GM18520 (cell line): Measurements from ENCODE around the gene MYPOP.

Experiments used
- ATAC-seq: cut with Tn5 transposase; IDR thresholded peaks from one replicate; pipeline ENCODE4 v1.9.1; 2021; ENCODE audit not compliant: unreplicated experiment

MYPOP gene

DNA sequence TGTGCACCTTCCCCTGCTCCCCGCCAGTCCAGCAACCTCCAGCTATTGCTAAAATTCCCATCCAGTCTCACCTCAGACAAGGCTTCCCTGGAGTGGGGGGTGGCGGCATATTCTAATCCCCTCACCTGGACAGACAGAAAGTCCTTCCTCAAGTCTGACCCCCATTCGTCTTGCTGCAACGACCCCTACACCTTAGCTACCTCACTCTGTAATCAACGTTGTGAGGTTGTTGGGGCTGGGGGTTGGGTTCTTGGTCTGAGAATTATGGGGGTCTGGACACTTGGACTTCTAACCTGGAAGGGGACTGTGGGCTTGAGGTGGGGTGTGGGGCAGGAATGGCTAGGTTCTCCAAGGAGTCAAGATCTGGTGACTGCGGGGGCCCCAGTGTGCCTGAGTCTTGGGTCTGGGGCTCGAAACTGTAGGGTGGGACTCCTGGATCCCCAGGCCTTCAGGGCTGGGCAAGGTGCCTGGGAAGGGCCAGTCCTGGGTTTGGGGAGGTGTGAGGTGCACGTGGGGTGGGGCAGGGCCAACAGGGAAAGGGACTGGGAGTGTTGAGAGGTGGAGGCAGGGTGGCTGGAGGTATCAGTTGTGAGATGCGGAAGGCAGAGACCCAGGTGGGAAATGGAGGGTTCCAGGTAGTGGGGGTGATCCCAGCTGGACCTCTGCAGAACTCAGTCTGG lies 37.0 kb downstream of the MYPOP start:
- ATAC-seq = no peak

DNA sequence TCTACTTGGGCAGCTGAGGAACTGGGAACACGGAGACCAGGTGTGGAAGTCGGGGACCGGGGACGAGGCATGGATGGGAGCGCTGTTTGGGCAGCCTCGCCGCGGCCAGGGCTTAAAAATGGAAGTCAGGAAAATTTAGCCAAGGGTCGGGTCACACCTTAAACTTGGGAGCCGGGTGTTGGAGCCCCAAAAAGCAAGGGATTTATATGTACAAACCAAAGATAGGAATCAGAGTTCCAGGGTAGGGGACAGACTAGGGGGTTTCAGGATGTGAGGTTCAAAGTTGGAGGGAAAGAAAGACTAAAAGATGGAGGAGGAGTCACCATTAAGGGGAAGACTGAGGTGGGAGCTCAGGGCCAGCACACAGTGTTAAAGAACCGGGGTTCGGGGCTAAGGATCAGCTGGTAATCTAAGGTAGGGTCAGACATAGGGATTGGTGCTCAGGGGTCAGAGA lies 37.8 kb downstream of the MYPOP start:
- no peak for ATAC-seq

DNA sequence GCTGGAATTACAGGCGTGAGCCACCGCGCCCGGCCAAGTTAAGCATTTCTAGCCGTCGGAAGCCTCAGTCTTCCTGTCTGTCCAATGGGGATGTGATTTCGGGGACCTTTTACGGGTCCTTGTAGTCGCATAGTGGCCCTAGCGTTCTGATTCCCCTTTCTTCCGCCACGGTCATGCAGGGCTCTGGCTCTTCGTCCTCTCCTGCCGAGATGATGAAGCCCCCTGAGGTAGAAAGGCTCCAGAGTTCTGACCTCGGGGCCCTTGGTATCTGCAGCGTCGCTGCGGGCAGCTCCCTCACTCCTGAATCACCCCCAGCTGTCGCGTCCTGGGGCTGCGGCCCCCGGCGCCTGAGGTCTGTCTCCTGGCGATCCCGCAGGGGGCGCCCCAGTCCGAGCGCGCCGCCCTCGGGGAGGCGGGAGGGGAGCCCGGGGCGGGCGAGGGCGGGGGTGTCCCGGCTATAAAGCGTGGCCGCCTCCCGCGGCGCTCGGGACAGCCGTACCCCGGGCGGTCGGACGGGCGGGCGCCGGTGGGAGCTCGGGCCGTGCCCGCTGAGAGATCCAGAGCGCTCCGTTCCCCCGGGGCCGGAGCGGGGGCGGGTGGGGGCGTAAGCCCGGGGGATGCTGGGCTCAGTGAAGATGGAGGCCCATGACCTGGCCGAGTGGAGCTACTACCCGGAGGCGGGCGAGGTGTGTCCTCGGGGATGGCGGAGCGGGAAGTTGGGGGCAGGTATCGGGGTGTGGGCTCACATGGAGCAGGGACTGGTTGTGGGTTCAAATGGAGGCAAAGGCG lies 38.4 kb downstream of the MYPOP start, which contains the start of gene FOXA3:
Gene FOXA3, plus strand, starts transcription at position 487 of the 789 bp plus-strand sequence. Its CDS starts 131 bp downstream, at position 618.
- ATAC-seq = peak; percentile 35

DNA sequence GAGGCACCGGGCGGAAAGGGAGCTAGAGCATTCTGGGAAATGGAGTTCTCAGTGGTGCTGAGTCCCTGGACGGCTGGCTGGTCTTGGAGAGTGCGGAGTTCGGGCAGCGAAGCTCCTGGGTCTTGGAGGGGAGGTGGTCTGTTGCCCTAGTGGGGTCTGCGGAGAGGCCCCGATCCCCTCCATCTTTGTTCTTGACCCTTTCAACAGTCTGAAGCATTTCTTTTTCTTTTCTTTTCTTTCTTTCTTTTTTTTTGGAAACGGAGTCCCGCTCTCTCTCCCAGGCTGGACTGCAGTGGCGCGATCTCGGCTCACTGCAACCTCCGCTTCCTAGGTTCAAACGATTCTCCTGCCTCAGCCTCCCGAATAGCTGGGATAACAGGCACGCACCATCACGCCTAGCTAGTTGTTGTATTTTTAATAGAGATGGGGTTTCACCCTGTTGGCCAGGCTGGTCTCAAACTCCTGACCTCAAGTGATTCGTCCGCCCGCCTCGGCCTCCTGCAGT lies 39.0 kb downstream of the MYPOP start:
- no peak for ATAC-seq

DNA sequence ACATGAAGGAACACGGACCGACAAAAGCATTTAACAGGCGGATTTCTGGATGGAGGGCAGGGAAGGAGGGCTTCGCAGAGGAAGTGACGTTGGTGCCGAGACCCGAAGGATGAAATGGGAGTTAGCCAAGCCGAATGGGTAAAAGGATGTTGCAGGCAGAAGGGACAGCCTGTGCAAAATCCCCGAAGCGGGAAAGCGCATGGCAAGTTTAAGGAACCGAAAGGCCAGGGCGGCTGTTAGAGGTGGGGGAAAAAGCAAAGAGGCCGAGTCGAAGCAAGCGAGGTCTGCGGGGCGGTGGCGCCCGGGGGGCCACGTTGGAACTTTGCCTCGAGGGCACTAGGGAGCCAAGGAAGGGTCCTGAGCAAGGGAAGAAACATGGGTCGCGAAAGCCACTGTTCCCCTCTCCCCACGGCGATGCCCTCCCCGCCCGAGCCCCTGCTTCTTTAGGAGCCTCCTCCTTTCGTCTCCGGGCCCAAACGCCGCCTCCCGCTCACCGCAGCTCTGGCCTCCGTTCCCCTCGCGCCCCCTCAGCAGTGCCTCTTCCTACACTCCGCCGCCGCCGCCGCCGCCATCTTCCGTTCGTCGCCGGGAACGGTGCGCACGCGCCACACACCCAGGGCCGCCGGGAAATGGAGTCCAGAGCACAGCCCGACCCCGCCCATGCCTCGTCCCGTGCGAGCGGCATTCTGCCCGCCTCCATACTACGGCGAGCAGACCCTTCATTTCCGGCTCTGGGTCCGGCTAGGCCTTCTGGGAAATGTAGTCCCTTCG lies 39.7 kb downstream of the MYPOP start, which contains the start of gene SYMPK:
Gene SYMPK, minus strand, starts transcription at position 584 of the 771 bp plus-strand sequence. CDS start 8,652 bp downstream, outside the sequence.
- peak; percentile 87 for ATAC-seq

DNA sequence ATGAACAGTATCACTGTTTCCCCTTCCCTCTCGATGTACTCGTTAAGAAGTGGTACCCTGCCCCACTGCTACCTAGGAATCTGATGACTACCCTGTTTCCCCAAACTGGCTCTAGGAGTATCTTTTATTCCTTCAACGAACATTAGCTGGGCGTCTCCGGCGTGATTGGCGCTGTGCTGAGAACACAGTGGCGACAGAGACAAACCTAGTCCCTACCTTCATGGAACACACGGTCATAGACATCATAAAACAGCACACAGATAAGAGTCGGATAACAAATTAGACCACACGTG lies 40.2 kb downstream of the MYPOP start:
- ATAC-seq = no peak

DNA sequence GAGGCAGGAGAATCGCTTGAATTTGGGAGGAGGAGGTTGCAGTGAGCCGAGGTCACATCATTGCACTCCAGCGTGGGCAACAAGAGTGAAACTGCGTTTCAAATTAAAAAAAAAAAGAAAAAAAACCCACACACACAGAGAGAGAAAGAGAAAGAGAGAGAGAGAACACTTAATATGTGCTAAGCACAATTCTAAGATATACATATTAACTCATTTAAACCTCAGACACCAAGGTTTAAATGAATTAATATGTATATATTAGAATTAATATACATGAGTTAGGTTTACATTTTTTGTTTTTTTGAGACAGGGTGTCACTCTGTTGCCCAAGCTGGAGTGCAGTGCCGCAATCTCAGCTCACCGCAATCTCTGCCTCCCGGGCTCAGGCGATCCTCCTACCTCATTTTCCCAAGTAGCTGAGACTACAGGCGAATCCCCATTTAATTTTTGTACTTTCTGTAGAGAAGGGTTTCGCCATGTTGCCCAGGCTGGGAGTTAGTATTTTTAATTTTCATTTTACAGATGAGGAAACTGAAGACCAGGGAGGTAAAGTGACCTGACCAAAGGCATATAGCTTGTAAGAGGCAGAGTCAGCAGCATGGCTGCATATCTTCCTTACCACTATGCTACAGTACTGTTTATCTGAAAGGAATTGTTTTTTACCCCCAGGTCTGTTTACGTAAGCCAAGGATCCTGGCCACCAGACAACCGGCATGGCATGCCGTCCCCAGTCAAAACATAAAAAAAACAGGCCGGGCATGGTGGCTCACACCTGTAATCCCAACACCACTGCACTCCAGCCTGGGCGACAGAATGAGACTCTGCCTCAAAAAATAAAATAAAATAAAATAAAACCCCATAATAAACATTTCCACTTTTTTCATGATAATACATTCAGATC lies 41.8 kb downstream of the MYPOP start:
- no peak for ATAC-seq

DNA sequence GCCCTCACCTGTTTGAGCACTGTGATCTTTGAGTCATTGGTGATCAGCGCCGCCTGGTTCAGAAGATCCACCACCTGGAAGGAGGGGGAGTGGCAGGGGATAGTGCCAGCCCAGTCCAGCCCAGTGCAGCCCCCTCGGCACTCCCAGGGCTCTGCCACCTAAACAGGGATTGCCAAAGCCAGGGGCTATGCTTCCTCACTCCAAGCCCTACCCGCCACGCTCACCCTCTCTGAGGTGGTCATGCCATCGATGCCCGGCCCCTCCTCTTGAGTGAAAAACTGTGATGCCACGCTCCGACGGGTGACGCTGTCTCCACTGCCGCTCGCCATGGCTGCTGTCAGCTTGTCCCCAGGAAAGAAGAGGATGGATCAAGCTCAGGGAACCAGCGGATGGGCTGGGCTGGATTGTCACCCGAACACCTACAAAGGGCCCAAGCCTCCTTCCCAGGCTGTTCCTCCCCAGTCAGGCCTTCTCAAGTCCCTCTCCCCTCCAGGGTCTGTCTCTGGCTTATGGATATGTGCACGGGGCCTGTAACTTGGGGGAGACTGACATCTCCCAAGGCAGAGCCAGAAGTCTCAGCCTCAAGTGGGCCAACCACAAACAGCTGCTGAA lies 48.1 kb downstream of the MYPOP start:
- no peak for ATAC-seq

DNA sequence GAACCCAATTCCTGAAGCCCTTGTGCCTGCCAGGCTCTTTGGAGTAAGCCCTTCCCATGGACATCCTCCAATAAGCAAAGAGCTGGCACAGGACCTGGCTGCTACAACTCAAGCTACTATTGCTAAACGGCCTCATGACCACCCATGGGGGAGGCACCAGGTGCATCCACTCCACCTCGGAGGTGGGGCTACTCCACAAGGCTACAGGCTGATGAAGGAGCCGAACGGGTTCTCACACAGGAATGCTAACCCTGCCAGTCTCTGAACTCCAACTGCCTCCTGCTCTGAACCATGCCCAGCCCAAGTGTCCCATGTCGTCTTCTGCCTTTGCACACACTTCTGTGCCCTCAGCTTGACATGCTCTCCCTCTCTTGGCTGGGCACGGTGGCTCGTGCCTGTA lies 49.4 kb downstream of the MYPOP start:
- no peak for ATAC-seq

DNA sequence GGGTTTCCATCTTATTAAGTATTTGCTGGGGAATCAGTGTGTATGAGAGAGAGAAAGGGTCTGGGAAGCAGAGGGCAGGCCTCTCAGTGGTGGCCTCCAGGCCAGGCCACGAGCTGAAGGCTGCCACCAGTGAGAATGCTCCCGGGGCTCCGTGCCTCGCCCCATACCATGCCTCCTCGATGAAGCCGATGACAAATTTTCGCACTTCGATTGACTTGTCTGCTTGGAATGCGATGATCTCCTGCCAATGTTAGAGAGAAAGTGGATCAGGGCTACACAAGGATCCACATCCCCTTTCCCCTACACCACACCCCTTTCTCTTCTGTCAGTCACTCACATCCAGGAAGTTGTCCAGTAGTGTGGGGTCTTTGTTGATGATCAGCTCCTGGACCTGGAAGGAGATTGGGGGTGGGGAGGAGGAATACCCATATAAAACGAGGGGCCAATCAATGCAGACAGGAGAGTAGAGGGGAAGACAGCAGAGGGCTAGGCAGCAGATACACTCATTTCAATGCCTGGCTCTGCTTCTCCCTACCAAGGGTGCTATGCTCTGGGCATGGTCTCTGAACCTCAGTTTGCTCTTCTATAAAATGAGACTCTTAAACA lies 50.2 kb downstream of the MYPOP start:
- no peak for ATAC-seq

DNA sequence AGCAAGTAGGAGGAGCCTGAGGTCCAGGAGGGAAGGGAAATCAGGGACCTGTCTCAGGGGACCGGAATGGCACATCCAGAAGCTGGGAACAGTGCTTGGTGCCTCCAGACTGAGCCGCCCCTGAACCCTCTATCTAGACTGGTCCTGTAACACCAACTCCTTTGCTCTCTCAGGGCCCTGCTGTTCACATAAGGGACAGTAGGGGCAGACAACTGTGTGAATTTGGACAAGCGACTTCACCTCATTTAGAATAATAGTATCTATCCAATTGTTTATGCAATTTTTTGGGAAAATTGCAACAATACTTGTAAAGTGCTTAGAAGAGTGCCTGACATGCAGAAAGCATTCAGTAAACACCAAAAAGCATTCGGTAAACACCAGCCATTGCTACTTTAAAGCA lies 53.5 kb downstream of the MYPOP start:
- ATAC-seq = no peak

DNA sequence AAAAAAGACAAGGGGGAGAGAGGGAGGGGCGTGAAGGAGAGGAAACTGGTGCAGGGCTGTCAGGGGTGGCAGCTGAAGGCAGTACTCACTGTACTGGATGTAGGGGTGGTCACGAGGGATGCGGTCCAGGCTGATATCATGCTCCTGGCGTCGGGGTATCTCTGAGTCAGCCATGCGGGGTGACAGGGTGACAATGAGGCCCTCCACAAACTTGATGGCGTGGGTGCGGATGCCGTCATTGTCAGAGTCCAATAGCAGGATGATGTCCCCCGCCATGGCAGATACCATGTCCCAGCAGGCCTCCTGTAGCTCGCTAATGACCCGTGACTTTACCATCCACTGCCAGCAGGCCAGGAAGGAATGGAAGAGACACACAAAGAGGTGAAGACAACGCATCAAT lies 54.8 kb downstream of the MYPOP start:
- ATAC-seq = no peak

DNA sequence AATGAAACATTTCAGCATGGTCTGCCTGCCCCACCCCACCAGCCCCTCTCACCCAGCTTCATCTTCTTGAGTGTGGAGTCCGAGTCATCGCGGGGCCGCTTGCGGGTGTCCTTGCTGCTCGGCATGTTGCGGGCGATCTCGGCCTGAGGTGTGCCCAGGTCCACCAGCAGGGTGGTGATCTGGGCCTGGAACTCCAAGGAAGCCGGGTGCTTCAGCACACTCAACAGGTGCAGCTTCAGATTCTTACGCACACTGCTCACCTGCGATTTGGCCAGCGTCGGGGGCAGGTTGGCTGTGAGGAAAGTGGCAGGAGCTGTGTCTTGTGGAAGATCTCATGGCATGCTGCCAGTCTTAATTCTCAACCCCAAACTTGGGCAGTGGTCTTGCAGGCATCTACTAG lies 60.2 kb downstream of the MYPOP start:
- ATAC-seq = no peak
